ENCODE data around the gene SCNM1.
"Not testable (repeated sequence)": the region's sequence is repeated elsewhere in the genome, so short reads cannot be mapped to it uniquely, and the experiment has no call there.

The SCNM1 gene

DNA sequence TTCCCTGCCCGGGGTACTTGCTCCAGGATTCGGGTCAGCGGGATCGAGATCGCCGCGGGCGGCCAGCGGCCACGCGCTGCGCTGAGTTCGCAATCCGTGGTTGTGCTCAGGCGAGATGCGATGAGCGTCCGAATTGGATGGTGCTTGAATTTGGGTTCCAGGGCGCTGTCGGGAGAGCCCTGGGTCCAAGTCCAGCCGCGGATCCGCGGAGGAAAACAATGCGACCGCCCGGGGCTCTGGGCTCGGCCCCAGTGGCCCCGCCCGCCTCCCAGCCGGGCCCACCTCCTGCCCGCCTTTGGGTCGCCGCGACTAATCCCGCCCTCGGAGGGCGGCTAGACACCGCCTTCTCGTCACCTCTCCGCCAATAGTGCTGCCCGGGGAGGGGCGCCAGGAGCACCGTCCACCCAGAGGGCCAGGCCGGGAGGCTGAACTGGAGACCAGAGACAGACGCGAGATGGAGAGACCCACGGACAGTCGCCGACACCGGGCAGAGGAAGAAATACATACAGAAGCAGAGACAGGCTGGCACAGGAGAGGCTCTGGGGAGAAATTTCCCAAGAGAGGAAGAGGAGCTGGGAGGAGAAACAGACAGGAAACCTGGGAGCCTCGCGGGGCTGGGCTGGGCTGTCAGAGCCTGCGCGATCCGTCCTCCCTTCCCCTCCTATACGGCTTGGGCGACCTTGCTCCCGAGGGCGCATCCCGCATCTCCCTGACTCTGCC, 19.4 kb upstream of the SCNM1 start, which contains the start of gene SEMA6C:
SEMA6C (minus strand) TSS at position 220 of the 720 bp plus-strand sequence. CDS start 4,010 bp downstream, outside the sequence.
- peak; percentile 49 to 59 for DNase-seq (ENCODE audit: low read depth in 2 of 2)

DNA sequence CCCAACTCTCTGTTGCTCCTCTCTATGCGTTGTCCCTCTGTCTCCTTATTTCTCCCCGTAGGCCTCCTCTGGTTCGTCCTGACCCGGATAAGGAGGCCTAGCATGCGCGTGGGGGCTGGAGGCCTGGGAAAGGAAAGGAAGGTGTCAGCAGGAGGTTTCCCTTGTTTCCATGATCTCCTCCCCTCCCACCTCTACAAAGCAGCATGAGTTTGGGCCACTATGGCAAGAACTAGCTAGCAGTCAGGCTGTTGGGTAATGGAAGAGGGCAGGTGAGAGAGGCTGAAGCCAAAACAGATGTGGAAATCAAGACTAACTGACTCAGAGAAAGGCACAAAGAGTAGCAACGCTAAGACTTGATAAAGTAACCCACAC, 18.8 kb upstream of the SCNM1 start:
- DNase-seq (ENCODE audit: low read depth in 2 of 2) = no peak

DNA sequence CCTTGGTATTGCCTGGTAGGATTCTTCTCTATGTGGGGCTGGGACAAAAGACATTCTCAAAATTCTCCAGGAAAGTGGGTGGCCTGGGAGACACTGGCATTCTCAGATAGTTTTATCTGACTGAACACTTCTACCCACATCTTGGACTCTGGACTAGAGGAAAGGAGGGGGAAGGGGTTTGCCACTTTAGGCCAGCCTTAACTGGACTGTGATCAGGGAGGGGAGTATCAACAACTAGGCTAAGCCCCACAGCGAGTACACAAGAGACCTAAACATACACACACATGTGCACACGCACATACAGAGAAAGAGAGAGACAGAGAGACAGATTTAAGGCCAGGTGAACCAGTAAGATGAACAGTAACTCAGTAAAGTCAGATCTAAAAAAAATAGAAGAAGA, 18.3 kb upstream of the SCNM1 start:
- DNase-seq (ENCODE audit: low read depth in 2 of 2) = no peak

DNA sequence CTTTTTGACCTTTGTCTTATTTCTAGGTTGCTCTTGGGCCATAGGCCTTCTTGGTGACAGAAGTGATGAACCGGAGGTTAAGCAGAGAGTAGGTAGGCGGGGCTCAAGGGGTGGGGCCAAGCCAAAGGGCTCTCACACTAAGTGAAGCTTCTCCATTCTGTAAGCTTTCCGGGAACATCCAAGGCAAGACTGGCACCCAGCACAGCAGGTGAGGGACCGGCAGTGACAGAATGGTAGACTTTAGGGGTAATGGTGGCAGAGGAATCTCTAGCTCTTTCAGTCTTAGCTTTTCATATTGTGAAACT, 9.5 kb upstream of the SCNM1 start, which contains the start of gene TNFAIP8L2:
TNFAIP8L2 (plus strand) TSS at position 135 of the 305 bp plus-strand sequence. CDS start 2,049 bp downstream, outside the sequence.
- DNase-seq (ENCODE audit: low read depth in 2 of 2) = no peak

DNA sequence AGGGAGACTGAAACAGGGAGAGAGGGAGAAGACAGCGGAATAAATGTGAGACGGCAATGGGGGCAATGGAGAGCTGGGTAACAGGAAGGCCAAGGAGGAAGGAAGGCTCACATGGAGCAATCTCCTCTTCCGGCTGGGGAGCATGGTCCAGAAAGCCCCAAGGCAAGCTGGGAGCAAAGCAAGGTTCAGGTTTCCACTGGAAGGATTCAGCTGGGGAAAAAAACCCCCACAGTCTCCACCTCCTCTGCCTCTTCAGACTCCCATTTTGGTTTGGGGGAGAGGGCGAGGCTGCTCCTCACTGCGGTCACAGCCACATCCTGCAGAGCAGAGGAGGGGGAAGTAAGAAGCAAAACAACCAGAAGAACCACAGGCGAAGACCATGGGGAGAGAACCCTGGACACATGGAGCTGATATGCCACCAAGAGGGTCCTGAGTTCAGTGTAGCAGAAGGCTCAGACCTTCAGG, 8.8 kb upstream of the SCNM1 start:
- DNase-seq (ENCODE audit: low read depth in 2 of 2) = no peak

DNA sequence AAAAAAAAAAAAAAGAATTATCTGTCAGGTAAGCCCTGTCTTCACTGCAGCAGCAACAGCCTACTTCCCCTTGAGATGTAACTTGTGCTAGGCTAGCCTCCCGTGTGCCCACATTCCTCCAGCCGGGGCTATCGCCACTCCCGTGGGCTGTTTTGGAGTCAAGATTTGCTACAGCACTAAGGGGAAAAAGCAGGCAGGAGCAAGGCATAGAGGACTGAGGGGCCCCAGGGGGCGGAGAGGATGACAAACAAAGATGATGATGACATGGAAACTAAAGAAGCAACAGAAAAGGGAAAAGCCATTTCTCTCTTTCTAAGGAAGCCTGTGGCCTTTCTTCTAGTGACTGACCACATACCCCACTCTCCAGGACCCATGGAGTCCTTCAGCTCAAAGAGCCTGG, 7.6 kb upstream of the SCNM1 start:
- no peak for DNase-seq (ENCODE audit: low read depth in 2 of 2)

DNA sequence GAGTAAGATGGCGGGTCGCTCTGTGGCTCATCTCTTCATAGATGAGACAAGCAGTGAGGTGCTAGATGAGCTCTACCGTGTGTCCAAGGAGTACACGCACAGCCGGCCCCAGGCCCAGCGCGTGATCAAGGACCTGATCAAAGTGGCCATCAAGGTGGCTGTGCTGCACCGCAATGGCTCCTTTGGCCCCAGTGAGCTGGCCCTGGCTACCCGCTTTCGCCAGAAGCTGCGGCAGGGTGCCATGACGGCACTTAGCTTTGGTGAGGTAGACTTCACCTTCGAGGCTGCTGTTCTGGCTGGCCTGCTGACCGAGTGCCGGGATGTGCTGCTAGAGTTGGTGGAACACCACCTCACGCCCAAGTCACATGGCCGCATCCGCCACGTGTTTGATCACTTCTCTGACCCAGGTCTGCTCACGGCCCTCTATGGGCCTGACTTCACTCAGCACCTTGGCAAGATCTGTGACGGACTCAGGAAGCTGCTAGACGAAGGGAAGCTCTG, 7.1 kb upstream of the SCNM1 start:
- DNase-seq (ENCODE audit: low read depth in 2 of 2) = no peak

DNA sequence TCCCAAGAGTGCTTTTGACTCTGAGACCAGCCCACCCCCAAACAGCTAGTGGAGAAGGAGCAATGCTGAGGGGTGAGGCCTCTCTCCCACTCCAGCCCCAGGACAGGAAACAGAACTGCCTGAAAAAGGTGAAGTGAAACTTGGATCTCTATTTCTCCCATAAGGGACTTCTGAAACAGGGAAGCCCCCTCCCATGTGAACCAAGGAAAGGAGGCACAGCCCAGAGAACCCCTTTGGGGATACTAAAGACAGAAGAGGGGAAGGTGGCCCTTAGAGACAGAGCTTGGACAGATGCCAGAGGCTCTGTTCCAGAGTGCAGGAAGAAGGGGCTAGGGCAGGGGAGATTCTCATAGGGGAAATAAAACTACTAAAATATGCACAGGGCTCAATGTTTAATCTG, 6.6 kb upstream of the SCNM1 start:
- no peak for DNase-seq (ENCODE audit: low read depth in 2 of 2)

DNA sequence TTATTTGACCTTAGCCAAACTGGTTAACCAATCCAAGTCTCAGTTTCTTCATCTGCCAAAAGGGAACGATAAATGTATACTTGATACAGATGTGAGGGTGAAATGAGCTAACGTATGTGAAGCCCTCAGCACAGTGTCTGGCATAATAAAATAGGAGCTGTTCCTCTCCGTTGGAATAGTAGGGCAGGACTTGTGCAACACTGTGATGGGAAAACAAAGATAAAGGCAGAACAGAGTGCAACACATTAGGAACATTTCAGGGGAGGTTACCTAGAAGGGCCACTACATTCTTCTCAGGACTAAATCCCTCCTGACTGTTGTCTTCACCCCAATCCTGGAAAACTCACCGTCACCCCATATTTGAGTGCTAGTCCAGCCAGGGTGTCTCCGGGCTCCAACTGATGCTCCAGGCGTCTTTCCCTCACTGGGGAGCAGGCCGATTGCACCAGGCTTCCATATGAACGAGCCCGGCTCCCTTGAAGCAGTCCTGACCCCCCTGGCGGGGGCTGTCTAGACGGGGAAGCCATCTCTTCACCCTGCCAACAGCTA, 1.1 kb upstream of the SCNM1 start:
- DNase-seq (ENCODE audit: low read depth in 2 of 2) = no peak

DNA sequence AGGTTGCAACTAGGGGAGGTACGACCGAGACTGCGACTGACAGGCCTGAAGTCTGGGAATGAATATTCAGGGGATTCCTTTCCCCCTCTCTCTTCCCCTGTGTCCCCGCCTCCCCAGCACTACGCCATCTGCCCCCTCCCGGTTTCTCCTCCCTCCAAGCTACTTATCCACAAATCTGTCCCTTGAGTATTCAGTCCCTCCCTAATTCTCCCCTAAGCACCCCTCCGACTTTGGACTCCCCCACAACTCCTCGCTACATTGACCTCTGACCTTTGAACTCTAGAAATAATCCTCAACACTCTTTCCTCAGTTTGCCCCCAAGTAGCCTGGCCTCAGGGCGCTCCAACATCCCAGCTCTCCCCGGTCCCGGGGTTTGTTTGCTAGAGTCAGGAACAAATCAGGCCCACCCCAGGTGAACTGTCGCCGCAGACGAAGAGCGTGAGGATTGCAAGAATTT, 635 bp upstream of the SCNM1 start:
- DNase-seq (ENCODE audit: low read depth in 2 of 2) = no peak

DNA sequence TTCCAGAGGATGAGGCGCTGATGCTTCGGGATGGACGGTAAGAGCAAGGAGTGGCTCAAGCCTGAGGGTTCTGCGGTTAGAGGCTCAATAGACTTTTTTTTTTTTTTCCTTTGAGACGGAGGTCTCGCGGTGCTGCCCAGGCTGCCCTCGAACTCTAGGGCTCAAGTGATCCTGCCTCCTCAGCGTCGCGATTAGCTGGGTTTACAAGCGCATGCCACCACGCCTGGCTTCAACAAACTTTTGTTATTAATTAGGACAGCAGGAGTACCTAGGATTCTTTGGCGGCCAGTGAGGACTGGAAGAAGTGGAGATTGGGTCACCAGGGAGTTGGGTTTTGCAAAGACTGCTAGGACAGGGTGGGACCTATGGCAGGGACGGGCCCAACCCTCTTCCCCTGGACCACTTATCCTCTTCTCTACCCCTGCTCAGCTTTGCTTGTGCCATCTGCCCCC, 587 bp downstream of the SCNM1 start:
- DNase-seq (ENCODE audit: low read depth in 2 of 2) = no peak

DNA sequence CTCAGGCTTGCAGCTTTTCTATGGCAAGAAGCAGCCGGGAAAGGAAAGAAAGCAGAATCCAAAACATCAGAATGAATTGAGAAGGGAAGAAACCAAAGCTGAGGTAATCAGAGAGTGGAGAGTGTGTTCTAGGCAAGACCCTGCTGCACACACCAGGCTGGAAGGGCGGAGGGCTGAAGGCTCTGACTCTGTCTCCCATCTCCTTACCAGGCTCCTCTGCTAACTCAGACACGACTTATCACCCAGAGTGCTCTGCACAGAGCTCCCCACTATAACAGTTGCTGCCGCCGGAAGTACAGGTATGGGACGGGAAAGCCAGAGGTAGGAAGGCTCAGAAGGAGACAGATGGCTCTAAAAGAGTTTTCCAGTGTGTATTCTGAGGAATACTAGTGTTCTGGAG, 1.2 kb downstream of the SCNM1 start:
- no peak for DNase-seq (ENCODE audit: low read depth in 2 of 2)

DNA sequence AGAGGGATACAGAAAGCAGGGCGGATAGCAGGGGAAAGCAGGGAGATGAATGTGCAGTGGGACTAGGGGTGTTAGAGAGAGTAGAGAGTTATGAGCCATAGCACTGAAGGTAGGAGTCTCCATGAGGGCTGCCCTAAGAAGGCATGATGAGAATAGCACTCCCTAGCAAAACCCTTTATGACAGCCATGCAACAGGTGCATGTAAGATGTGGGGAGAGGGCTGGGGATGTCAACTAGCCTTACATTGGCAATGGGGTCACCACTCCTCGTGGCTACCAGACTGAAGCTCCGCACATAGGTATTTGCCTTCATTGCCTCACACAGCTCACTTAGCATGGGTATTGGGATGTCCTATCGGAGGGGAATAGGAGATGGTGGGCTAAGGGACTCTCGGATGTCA, 5.2 kb downstream of the SCNM1 start:
- no peak for DNase-seq (ENCODE audit: low read depth in 2 of 2)

DNA sequence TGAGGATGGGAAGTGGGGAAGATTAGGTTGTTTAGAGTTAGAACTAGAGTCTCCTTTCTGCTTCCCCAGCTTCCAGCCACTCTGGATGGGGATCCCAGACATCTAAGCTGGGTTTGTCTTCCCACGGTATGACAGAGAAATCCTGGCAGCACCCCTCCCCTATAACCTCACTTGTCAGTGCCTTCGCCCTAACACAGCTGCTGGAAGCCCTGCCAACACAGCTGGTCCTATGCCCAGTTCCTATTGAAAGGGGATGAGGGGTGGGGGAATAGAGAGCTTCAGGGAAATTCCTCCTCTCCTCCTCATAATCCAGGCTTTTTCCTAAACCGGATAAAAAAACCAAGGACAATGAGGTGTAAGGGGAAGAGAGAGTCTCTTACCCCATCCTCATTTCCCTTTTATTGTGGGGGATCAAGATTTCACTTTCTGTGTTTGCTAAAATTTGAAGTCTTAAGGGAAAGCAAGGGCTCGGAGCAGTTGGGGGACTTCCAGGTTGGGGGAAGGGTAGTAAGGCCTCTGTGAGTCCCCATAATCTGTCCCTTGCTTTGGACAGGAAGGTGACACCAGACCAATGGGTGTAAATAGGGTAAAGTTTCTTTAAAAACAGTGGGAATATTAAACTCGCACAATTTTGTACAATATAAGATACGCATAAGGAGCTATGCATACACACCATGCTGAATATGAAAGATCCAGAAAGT, 9.2 kb downstream of the SCNM1 start:
- no peak for DNase-seq (ENCODE audit: low read depth in 2 of 2)

DNA sequence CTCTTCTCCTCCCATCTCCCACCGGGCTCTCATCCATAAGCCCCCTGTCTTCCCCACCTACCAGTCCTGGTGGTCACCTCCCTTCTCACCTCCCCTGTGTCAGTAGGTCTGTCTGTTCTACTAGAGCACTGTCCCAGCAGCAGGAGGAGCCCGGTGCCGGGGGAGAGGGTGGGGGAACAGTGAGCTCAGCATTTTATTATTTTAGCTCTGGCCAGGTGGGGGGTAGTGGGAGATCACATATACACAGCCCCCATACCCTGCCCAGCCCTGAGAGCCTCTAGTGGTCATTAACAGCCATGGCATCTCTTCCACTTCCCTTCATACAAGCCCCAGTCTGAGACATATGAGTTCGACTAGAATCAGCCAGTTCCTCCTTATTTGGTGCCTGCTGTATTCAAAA, 9.9 kb downstream of the SCNM1 start, which contains the start of gene TMOD4:
TMOD4 (minus strand) TSS at position 119 of the 400 bp plus-strand sequence. CDS start 1,106 bp downstream, outside the sequence.
- no peak for DNase-seq (ENCODE audit: low read depth in 2 of 2)

DNA sequence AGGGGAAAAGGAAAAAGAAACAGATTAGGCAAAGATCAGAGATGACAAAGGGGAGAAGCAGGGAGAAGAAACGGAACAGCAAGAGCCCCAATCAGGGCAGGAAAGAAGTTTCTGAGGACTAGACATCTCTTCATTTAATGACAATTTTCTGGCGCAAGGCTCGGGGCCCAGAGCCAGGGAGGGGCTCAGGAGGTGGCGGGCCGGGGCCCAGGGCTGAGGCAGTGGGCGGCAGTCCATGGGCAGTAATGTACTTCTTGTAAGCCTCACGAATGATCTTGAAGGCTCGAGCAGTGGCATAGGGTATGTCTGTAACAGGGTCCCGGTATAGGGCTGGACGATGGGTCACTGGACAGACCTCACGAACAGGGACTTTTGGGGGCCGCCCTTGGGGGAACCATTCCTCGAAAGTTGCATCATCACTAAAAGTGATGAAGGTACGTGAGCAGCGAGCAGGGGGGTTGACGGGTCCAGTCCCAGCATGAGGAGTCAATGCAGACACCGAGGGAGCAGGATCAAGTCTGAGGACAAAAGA, 10.6 kb downstream of the SCNM1 start:
- no peak for DNase-seq (ENCODE audit: low read depth in 2 of 2)

DNA sequence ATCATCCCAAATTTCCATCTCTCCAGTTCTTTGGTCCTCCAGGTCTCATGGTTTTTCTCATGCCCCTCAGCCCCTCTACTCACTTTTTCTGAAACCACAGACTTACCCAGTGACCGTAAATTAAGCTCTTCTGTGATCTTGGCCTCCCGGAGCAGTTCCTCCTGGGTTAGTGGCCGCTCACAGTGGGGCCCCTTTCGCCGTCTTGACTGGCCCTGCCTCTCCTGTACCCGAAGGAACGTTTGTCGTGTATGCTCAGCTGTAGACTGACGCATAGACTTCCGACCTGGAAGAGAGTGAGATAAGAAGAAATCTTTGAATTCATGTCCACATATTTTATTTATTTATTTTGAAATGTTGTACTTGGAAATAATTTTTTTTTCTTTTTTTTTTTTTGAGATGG, 18.3 kb downstream of the SCNM1 start:
- DNase-seq (ENCODE audit: low read depth in 2 of 2) = no peak

DNA sequence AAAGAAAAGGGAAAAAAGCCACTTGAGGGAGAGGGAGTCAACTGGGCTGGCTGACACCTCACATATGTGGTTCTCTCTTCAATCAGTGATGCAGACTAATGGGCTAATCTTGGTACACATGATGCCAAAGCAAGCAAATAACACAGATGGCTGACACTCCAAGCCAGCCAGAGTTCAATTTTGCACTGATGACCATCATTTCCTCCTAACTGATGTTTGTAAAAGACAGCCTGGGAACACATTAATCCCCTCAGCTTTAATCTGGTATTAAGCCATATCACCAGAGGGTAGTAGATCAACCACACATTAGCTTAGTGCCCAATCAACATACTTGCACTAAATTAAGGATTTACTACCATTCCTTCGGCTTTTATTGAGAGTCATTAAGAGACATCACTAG, 21.3 kb downstream of the SCNM1 start:
- no peak for DNase-seq (ENCODE audit: low read depth in 2 of 2)

DNA sequence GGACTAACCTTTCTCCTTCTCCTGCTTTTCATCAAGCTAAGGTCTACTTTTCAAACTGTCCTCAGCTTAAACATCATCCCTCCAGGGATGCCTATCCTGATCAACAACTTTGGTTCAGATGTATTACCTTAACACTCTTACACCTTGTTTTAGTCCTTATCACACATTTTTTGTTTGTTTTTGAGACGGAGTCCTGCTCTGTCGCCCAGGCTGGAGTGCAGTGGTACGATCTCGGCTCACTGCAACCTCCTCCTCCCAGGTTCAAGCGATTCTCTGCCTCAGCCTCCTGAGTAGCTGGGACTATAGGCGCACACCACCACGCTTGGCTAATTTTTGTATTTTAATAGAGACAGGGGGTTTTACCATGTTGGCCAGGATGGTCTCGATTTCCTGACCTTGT, 22.7 kb downstream of the SCNM1 start:
- DNase-seq (ENCODE audit: low read depth in 2 of 2) = not testable (repeated sequence)

DNA sequence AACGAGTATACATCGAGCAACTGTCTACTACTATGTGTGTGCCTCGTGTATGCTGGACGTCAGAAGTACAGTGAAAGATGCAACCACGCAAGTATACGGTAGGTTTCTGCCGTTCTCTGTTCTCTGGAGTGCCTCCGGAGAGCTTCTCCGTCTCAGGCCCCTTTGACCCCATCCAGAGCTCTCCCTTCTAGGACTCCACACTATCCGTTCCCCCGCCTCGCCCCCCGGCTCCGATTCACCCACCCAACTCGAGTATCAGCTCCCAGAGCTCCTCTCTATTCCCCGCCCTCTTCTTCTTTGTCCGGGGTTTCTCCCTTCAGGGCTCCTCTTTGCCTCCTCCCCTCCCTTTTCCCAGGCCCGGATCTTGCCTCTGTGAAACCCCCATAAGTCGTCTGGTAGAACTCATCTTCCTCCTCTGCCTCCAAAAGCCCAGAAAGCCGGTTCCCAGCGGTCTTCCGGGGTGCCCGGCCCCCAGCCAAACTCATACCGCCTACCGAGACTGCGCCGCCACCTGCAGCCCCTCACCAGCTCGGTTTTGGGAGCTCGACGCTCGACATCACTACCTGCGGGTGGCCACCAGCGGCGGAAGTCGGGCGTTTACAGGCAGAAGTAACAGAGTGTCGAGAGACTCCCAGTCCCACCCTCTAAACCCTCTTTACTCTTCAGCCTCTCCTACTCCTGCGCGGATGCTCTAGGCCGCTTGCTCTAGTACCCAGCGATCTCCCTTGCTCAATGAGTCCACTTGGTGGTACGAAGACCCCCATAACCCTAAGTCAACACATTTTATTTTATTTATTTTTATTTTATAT, 23.9 kb downstream of the SCNM1 start, which contains the start of gene VPS72:
VPS72 (minus strand) TSS at position 561 of the 809 bp plus-strand sequence; CDS start at position 485, 76 bp downstream.
- peak; percentile 64 to 67 for DNase-seq (ENCODE audit: low read depth in 2 of 2)

DNA sequence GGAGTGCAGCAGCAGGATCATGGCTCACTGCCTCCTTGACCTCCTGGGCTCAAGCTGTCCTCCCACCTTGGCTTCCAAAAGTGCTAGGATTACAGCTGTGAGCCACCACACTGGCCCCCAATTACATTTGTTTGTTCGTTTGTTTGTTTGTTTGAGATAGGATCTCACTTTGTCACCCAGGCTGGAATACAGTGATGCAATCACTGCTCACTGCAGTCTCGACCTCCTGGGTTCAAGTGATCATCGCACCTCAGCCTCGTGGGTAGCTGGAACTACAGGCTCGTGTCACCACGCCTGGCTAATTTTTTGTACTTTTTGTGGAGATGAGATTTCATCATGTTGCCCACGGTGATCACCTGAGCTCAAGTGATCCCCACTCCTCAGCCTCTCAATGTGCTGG, 26.1 kb downstream of the SCNM1 start:
- DNase-seq (ENCODE audit: low read depth in 2 of 2) = no peak

All from fibroblast of skin of left biceps (primary cell).